HG03175 (cell line): Measurements from ENCODE around the gene DOCK1.

Experiments used
- ATAC-seq: cut with Tn5 transposase; IDR thresholded peaks from one replicate; pipeline ENCODE4 v1.9.1; 2021; ENCODE audit warnings: mild to moderate bottlenecking, moderate library complexity; ENCODE audit not compliant: unreplicated experiment

DOCK1 gene

GRCh38 chr10:127129104-127129503 lies 223.9 kb downstream of the DOCK1 start:
- no peak for ATAC-seq

- no peak for ATAC-seq
Measured at GRCh38 chr10:127132451-127132850, 227.2 kb downstream of the DOCK1 start.

GRCh38 chr10:127133225-127133624 lies 228.0 kb downstream of the DOCK1 start:
- no peak for ATAC-seq

- no peak for ATAC-seq
Measured at GRCh38 chr10:127133672-127134500, 228.7 kb downstream of the DOCK1 start.

GRCh38 chr10:127135844-127136577 lies 230.8 kb downstream of the DOCK1 start:
- ATAC-seq, result no peak

GRCh38 chr10:127137391-127137790 lies 232.2 kb downstream of the DOCK1 start:
- ATAC-seq, result no peak

GRCh38 chr10:127142136-127142535 lies 236.9 kb downstream of the DOCK1 start:
- no peak for ATAC-seq

- no peak for ATAC-seq
Measured at GRCh38 chr10:127142856-127143255, 237.6 kb downstream of the DOCK1 start.

- ATAC-seq, result no peak
Measured at GRCh38 chr10:127145173-127145572, 239.9 kb downstream of the DOCK1 start.

GRCh38 chr10:127146661-127147060 lies 241.4 kb downstream of the DOCK1 start:
- no peak for ATAC-seq

GRCh38 chr10:127148066-127148932 lies 243.1 kb downstream of the DOCK1 start:
- ATAC-seq, result no peak

GRCh38 chr10:127148933-127149220 lies 243.6 kb downstream of the DOCK1 start:
- no peak for ATAC-seq

GRCh38 chr10:127149501-127150081 lies 244.4 kb downstream of the DOCK1 start:
- ATAC-seq, result no peak

- no peak for ATAC-seq
Measured at GRCh38 chr10:127150136-127150535, 244.9 kb downstream of the DOCK1 start.

- ATAC-seq, result no peak
Measured at GRCh38 chr10:127151541-127151940, 246.3 kb downstream of the DOCK1 start.

GRCh38 chr10:127151981-127152699 lies 246.9 kb downstream of the DOCK1 start:
- no peak for ATAC-seq

- ATAC-seq, result no peak
Measured at GRCh38 chr10:127153181-127153580, 248.0 kb downstream of the DOCK1 start.

GRCh38 chr10:127154831-127155620 lies 249.8 kb downstream of the DOCK1 start:
- no peak for ATAC-seq

- ATAC-seq, result no peak
Measured at GRCh38 chr10:127157089-127157488, 251.9 kb downstream of the DOCK1 start.
